ENCODE data around the gene CCDC138.
"Not testable (repeated sequence)": the region's sequence is repeated elsewhere in the genome, so short reads cannot be mapped to it uniquely, and the experiment has no call there.

The CCDC138 gene

GRCh38 chr2:108786354-108787215 is at the start of gene CCDC138:
CCDC138 (plus strand) TSS chr2:108786771; CDS start chr2:108786823, 52 bp downstream.
- peak within 1 kb of the TSS in 20 of 21 experiments; percentile 53 to 90 (median 82) for H3K27ac ChIP-seq
- H3K4me3 ChIP-seq: peak within 1 kb of the TSS; percentile 66 to 92 (median 85)

GRCh38 chr2:108757973-108758372 is 28.6 kb upstream of the CCDC138 start:
- not testable (repeated sequence) for H3K4me3 ChIP-seq, H3K27ac ChIP-seq

GRCh38 chr2:108762618-108763017 is 24.0 kb upstream of the CCDC138 start:
- H3K27ac ChIP-seq, H3K4me3 ChIP-seq: not testable (repeated sequence)

GRCh38 chr2:108766671-108767070 is 19.9 kb upstream of the CCDC138 start:
- H3K4me3 ChIP-seq: not testable (repeated sequence)

GRCh38 chr2:108767859-108768258 is 18.7 kb upstream of the CCDC138 start:
- not testable (repeated sequence) for H3K27ac ChIP-seq, H3K4me3 ChIP-seq

More at GRCh38 chr2:108766671-108767070, 19.9 kb upstream of the CCDC138 start:
- H3K27ac ChIP-seq: not testable (repeated sequence)

- Histone ChIP-seq H3K4me3 (no peak overlapping the region), H3K27ac (no peak overlapping the region)
Measured at GRCh38 chr2:108776475-108776874, 10.1 kb upstream of the CCDC138 start.

- H3K4me3 ChIP-seq: no peak overlapping the region
- H3K27ac ChIP-seq: no peak overlapping the region
Measured at GRCh38 chr2:108778857-108779256, 7.7 kb upstream of the CCDC138 start.

- H3K4me3 ChIP-seq: peak overlapping the region; percentile 66 to 92 (median 85)
- H3K27ac ChIP-seq: peak overlapping the region in 16 of 21 experiments; percentile 53 to 90 (median 83)
Measured at GRCh38 chr2:108786008-108786353, 590 bp upstream of the CCDC138 start.

GRCh38 chr2:108787216-108787541 is 608 bp downstream of the CCDC138 start:
- H3K4me3 ChIP-seq: peak overlapping the region; percentile 66 to 92 (median 85)
- H3K27ac ChIP-seq: peak overlapping the region in 17 of 21 experiments; percentile 53 to 90 (median 82)

- no peak overlapping the region for H3K4me3 ChIP-seq
Measured at GRCh38 chr2:108803045-108803736, 16.6 kb downstream of the CCDC138 start.

GRCh38 chr2:108805032-108805431 is 18.5 kb downstream of the CCDC138 start:
- Histone ChIP-seq H3K27ac (no peak overlapping the region), H3K4me3 (no peak overlapping the region)

More at GRCh38 chr2:108803045-108803736, 16.6 kb downstream of the CCDC138 start:
- no peak overlapping the region for H3K27ac ChIP-seq

GRCh38 chr2:108805782-108806181 is 19.2 kb downstream of the CCDC138 start:
- no peak overlapping the region for H3K4me3 ChIP-seq

GRCh38 chr2:108806371-108807113 is 20.0 kb downstream of the CCDC138 start:
- H3K4me3 ChIP-seq: no peak overlapping the region
- no peak overlapping the region for H3K27ac ChIP-seq

More at GRCh38 chr2:108805782-108806181, 19.2 kb downstream of the CCDC138 start:
- H3K27ac ChIP-seq: no peak overlapping the region

GRCh38 chr2:108809936-108810335 is 23.4 kb downstream of the CCDC138 start:
- H3K27ac ChIP-seq: no peak overlapping the region
- no peak overlapping the region for H3K4me3 ChIP-seq

- Histone ChIP-seq H3K27ac (no peak overlapping the region), H3K4me3 (no peak overlapping the region)
Measured at GRCh38 chr2:108810993-108811957, 24.7 kb downstream of the CCDC138 start.

- Histone ChIP-seq H3K4me3 (no peak overlapping the region), H3K27ac (no peak overlapping the region)
Measured at GRCh38 chr2:108813732-108814131, 27.2 kb downstream of the CCDC138 start.

GRCh38 chr2:108820482-108820881 is 33.9 kb downstream of the CCDC138 start:
- Histone ChIP-seq H3K27ac (no peak overlapping the region), H3K4me3 (no peak overlapping the region)

- no peak overlapping the region for H3K4me3 ChIP-seq
- H3K27ac ChIP-seq: no peak overlapping the region
Measured at GRCh38 chr2:108823286-108823685, 36.7 kb downstream of the CCDC138 start.
